T-cell (primary cell): ENCODE data around the gene TSR3. TPM values are rescaled to one million over a fixed set of nuclear protein-coding genes. Genes with fewer than 3 reads are reported as not detected.

Experiments
- ATAC-seq, 4 experiments: fragments of 200-7000 bp in 3 of 4; fragments of 150-1000 bp in 1 of 4; cut with Tn5 transposase; replicated peaks in 1 of 4; 1 replicate in 3 of 4; 2 replicates in 1 of 4; pipeline ENCODE4 v1.10.0; 2021; ENCODE audit warnings: moderate library complexity in 3 of 4, mild to moderate bottlenecking in 2 of 4, moderate number of reproducible peaks in 1 of 4
- CTCF ChIA-PET, 2 donors: fragments of 300-600 bp; sonication (Branson Sonifier 250); formaldehyde crosslinking; loops; one replicate each; lab custom pipeline; 2022; ENCODE audit warnings: antibody characterized with exemption in 2 of 2; lab: Charles Lee
- POLR2A ChIA-PET, 2 donors: fragments of 300-600 bp; sonication (Branson Sonifier 250); formaldehyde crosslinking; loops; one replicate each; lab custom pipeline; 2022; ENCODE audit warnings: antibody characterized with exemption in 2 of 2; lab: Charles Lee
- DNase-seq, 35 experiments: peaks; one replicate each; pipeline versions ENCODE4 v3.0.0 to v3.0.0-alpha.2; 2013 to 2023
- H3K27ac ChIP-seq: one replicate; pipeline ENCODE4 v1.5.1; 2013; ENCODE audit warnings: low read length
- H3K27me3 ChIP-seq, 2 experiments: replicated peaks in 1 of 2; 1 replicate in 1 of 2; 2 replicates in 1 of 2; pipeline versions ENCODE4 v1.6.1 to v1.7.0; 2013; ENCODE audit warnings: low read length in 1 of 2, mixed read lengths in 1 of 2; ENCODE audit not compliant: control insufficient read depth in 2 of 2, insufficient read depth in 2 of 2; ENCODE audit errors: extremely low read depth in 1 of 2
- H3K36me3 ChIP-seq, 2 donors: 1 replicate in 1 of 2; 2 replicates in 1 of 2; pipeline versions ENCODE4 v1.6.1 to v1.7.0; 2013; ENCODE audit warnings: low read length in 1 of 2; ENCODE audit not compliant: control insufficient read depth in 2 of 2, insufficient read depth in 1 of 2; ENCODE audit errors: extremely low read depth in 1 of 2
- H3K4me1 ChIP-seq, 2 experiments: 1 replicate in 1 of 2; 2 replicates in 1 of 2; pipeline versions ENCODE4 v1.6.1 to v1.7.0; 2013; ENCODE audit warnings: low read length in 2 of 2, mixed read lengths in 1 of 2; ENCODE audit not compliant: insufficient read depth in 2 of 2, control insufficient read depth in 1 of 2; ENCODE audit errors: extremely low read depth in 1 of 2
- H3K4me3 ChIP-seq, 2 donors: 1 replicate in 1 of 2; 2 replicates in 1 of 2; pipeline versions ENCODE4 v1.5.1 to v1.7.0; 2013; ENCODE audit warnings: mild to moderate bottlenecking in 2 of 2, low read length in 1 of 2, moderate library complexity in 1 of 2; ENCODE audit not compliant: control insufficient read depth in 1 of 2; ENCODE audit errors: extremely low read depth in 1 of 2
- H3K9me3 ChIP-seq: 2 replicates; pipeline ENCODE4 v1.7.0; 2013
- H3K27ac Mint-ChIP-seq, 2 donors: one replicate each; pipeline ENCODE4 v1.8.0; 2020 to 2021; ENCODE audit warnings: mild to moderate bottlenecking in 2 of 2, mixed read lengths in 2 of 2
- H3K27me3 Mint-ChIP-seq, 2 donors: one replicate each; pipeline ENCODE4 v1.8.0; 2021 to 2022; ENCODE audit warnings: mixed read lengths in 2 of 2
- H3K36me3 Mint-ChIP-seq: one replicate; pipeline ENCODE4 v1.8.0; 2021; ENCODE audit warnings: mixed read lengths
- H3K4me1 Mint-ChIP-seq, 3 donors: one replicate each; pipeline ENCODE4 v1.8.0; 2020 to 2022; ENCODE audit warnings: mixed read lengths in 3 of 3, mild to moderate bottlenecking in 1 of 3
- H3K4me3 Mint-ChIP-seq, 3 donors: one replicate each; pipeline ENCODE4 v1.8.0; 2020 to 2022; ENCODE audit warnings: mild to moderate bottlenecking in 3 of 3, mixed read lengths in 3 of 3, moderate library complexity in 3 of 3
- H3K9me3 Mint-ChIP-seq, 3 donors: one replicate each; pipeline ENCODE4 v1.8.0; 2020 to 2022; ENCODE audit warnings: mixed read lengths in 3 of 3
- WGBS: methylation state at CpG from one replicate; pipeline ENCODE4 v1.1.5; 2013; ENCODE audit warnings: missing lambda C conversion rate; ENCODE audit not compliant: insufficient coverage; 5-methylcytosine and 5-hydroxymethylcytosine counted together
- total RNA-seq, 35 experiments: library from RNA in 6 of 35; stranded (reverse) in 6 of 35; fragments of 120-200 nt in 1 of 35; gene quantifications; one replicate each; pipeline versions ENCODE4 v1.2.1 to v1.2.4 and lab custom pipeline; 2013 to 2026

Gene TSR3
- total RNA-seq, 5 donors from 2014 or later (not counting 1 experiment from before 2014, with no cell fraction given): 25.4 to 53.1 (median 48.1) TPM

- ChIA-PET CTCF (interaction anchor here in 1 of 2 donors (0.7 kb wide), 1 partner anchor 10 kb away, joined by 3 read pairs; no protein-coding TSS in a partner anchor), POLR2A (interaction anchor here in 1 of 2 donors (0.6 kb wide), 1 partner anchor 1182 kb away, joined by 5 read pairs; no protein-coding TSS in a partner anchor)
- 3% methylated on average over 81 of the region's 83 CpGs for WGBS
- ATAC-seq (peak; percentile 67 to 80 (median 76)), DNase-seq (peak in 24 of 35 experiments; percentile 18 to 67 (median 40))
- H3K4me3 ChIP-seq: peak within 1 kb of the TSS; percentile 30 to 33
- peaks cover 5 to 61% of the 10 kb centered on the region in 2 experiments for H3K27me3 ChIP-seq
- H3K4me3 Mint-ChIP-seq: peak within 1 kb of the TSS; percentile 68 to 79 (median 74)
- H3K27me3 Mint-ChIP-seq: peaks cover 4 to 25% of the 10 kb centered on the region in 2 donors
- H3K27ac Mint-ChIP-seq: no peak within 1 kb of the TSS
- H3K36me3 ChIP-seq: no peaks in the 10 kb centered on the region
- H3K9me3 Mint-ChIP-seq: no peaks in the 10 kb centered on the region
- H3K36me3 Mint-ChIP-seq: no peaks in the 10 kb centered on the region
- H3K4me1 ChIP-seq: peaks cover 6 to 55% of the 10 kb centered on the region in 2 experiments
- H3K4me1 Mint-ChIP-seq: peaks cover 6 to 22% (median 18%) of the 10 kb centered on the region in 3 donors
- H3K27ac ChIP-seq: no peak within 1 kb of the TSS
- no peaks in the 10 kb centered on the region for H3K9me3 ChIP-seq
Measured at GRCh38 chr16:1333149-1333812, 18.4 kb downstream of the TSR3 start, which contains the start of gene BAIAP3. Gene BAIAP3, plus strand, starts transcription at chr16:1333645. Its CDS starts 4,905 bp downstream, at chr16:1338550.

GRCh38 chr16:1332618-1333148 lies 19.0 kb downstream of the TSR3 start:
- Mint-ChIP-seq H3K4me1 (peaks cover 6 to 22% (median 18%) of the 10 kb centered on the region in 3 donors), H3K36me3 (no peaks in the 10 kb centered on the region), H3K9me3 (no peaks in the 10 kb centered on the region), H3K27me3 (peaks cover 4 to 25% of the 10 kb centered on the region in 2 donors), H3K4me3 (peak overlapping the region; percentile 68 to 79 (median 74)), H3K27ac (no peak overlapping the region)
- ATAC-seq: peak in 3 of 4 experiments; percentile 3 to 21 (median 7)
- peak overlapping the region in 1 of 2 donors; percentile 30 for H3K4me3 ChIP-seq
- H3K36me3 ChIP-seq: no peaks in the 10 kb centered on the region
- WGBS: 5% methylated on average over 22 of the region's 26 CpGs
- ChIA-PET CTCF (no interaction called here), POLR2A (no interaction called here)
- peaks cover 5 to 61% of the 10 kb centered on the region in 2 experiments for H3K27me3 ChIP-seq
- H3K4me1 ChIP-seq: peaks cover 6 to 50% of the 10 kb centered on the region in 2 experiments
- no peaks in the 10 kb centered on the region for H3K9me3 ChIP-seq
- H3K27ac ChIP-seq: no peak overlapping the region
- peak in 1 of 35 experiments; percentile 20 for DNase-seq

DNA sequence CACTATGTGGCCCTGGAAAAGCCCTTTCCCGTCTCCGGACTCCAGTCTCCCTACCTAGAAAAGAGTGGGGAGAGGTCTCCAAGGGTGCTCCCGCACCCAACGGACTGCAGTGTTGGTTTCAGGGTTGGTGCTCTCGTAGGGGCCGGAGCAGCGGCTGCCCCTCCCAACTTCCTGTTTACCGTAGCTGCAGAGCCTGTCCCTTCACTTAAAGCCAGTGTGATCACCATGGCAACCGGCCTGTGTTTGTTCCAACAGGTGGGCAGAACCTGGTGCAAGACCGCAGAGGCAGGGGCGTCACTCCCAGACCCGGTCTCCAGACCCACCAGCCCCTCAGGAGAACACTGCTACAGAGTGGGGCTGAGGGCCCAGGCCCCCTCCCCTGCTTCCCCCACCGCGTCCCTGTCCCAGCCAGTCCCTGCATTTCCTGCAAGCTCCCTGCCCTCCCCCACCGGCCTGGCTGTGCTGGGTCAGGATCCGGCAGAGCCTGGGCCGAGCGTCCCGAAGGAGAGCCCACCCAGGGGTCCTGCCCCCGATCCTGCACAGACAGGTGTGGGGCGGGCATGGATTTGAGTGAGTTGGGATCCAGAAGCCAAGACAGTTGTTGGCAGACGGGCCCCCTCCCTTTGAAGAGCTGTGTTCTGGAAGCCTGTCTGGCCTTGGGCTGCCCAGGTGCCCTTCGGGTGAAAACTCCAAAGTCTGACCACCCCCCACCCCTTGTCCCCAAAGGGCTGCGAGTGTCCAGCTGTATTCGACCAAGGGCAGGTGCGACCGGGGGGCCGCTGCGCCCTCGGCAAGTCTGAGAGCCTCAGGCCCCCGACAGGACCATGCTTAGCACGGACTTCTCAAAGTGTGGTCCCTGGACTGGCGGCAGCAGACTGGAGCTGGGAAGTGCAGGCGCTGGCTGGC lies 19.7 kb downstream of the TSR3 start:
- CTCF ChIA-PET: no interaction called here

GRCh38 chr16:1330931-1331711 lies 20.6 kb downstream of the TSR3 start:
- H3K27ac Mint-ChIP-seq: peak overlapping the region; percentile 52 to 63
- H3K4me3 ChIP-seq: peak overlapping the region; percentile 30 to 66

More for the DNA sequence above, 19.7 kb downstream of the TSR3 start:
- peaks cover 4 to 25% of the 10 kb centered on the region in 2 donors for H3K27me3 Mint-ChIP-seq
- peak overlapping the region; percentile 68 to 79 (median 74) for H3K4me3 Mint-ChIP-seq
- no peaks in the 10 kb centered on the region for H3K9me3 ChIP-seq
- 10% methylated on average over 21 of the region's 34 CpGs for WGBS
- H3K36me3 Mint-ChIP-seq: no peaks in the 10 kb centered on the region
- POLR2A ChIA-PET: interaction anchor here in 1 of 2 donors (0.6 kb wide), 1 partner anchor 11 kb away, joined by 4 read pairs; no protein-coding TSS in a partner anchor
- ATAC-seq: peak in 3 of 4 experiments; percentile 21 to 28 (median 23)
- peaks cover 0 to 3% of the 10 kb centered on the region in 2 donors for H3K36me3 ChIP-seq
- peaks cover 6 to 22% (median 18%) of the 10 kb centered on the region in 3 donors for H3K4me1 Mint-ChIP-seq
- H3K4me3 ChIP-seq: peak overlapping the region; percentile 30 to 66
- H3K27ac ChIP-seq: peak overlapping the region; percentile 72
- DNase-seq: peak in 32 of 35 experiments; percentile 10 to 70 (median 48)
- peak overlapping the region; percentile 52 to 63 for H3K27ac Mint-ChIP-seq
- H3K27me3 ChIP-seq: peaks cover 5 to 57% of the 10 kb centered on the region in 2 experiments
- no peaks in the 10 kb centered on the region for H3K9me3 Mint-ChIP-seq
- H3K4me1 ChIP-seq: peaks cover 6 to 49% of the 10 kb centered on the region in 2 experiments

GRCh38 chr16:1330260-1330914 lies 21.3 kb downstream of the TSR3 start:
- Mint-ChIP-seq H3K9me3 (no peaks in the 10 kb centered on the region), H3K4me1 (peaks cover 6 to 22% (median 18%) of the 10 kb centered on the region in 3 donors), H3K27me3 (peaks cover 4 to 24% of the 10 kb centered on the region in 2 donors), H3K36me3 (peaks cover 4% of the 10 kb centered on the region), H3K4me3 (no peak overlapping the region), H3K27ac (no peak overlapping the region)
- no peaks in the 10 kb centered on the region for H3K9me3 ChIP-seq
- H3K36me3 ChIP-seq: peaks cover 1 to 4% of the 10 kb centered on the region in 2 donors
- H3K4me3 ChIP-seq: no peak overlapping the region
- DNase-seq (no peak), ATAC-seq (no peak)
- 87% methylated on average over 15 of the region's 17 CpGs for WGBS
- peaks cover 5 to 46% of the 10 kb centered on the region in 2 experiments for H3K27me3 ChIP-seq
- H3K4me1 ChIP-seq: peaks cover 6 to 42% of the 10 kb centered on the region in 2 experiments
- ChIA-PET POLR2A (interaction anchor here in 1 of 2 donors (0.6 kb wide), 1 partner anchor 875 kb away, joined by 3 read pairs; no protein-coding TSS in a partner anchor), CTCF (interaction anchor here (0.6 to 0.7 kb wide), 2 partner anchors 19 to 22 kb away, joined by 3 to 7 read pairs; no protein-coding TSS in a partner anchor)
- no peak overlapping the region for H3K27ac ChIP-seq

More at GRCh38 chr16:1330931-1331711, 20.6 kb downstream of the TSR3 start:
- peak overlapping the region; percentile 72 for H3K27ac ChIP-seq
- DNase-seq (no peak), ATAC-seq (no peak)
- ChIA-PET CTCF (interaction anchor here (0.6 to 0.7 kb wide), 2 partner anchors 20 to 22 kb away, joined by 3 to 7 read pairs; no protein-coding TSS in a partner anchor), POLR2A (interaction anchor here in 1 of 2 donors (0.6 kb wide), 1 partner anchor 875 kb away, joined by 3 read pairs; no protein-coding TSS in a partner anchor)
- H3K4me1 ChIP-seq: peaks cover 6 to 49% of the 10 kb centered on the region in 2 experiments
- Mint-ChIP-seq H3K4me1 (peaks cover 6 to 22% (median 18%) of the 10 kb centered on the region in 3 donors), H3K9me3 (no peaks in the 10 kb centered on the region), H3K4me3 (peak overlapping the region; percentile 54 to 79 (median 64)), H3K36me3 (peaks cover 4% of the 10 kb centered on the region), H3K27me3 (peaks cover 4 to 24% of the 10 kb centered on the region in 2 donors)
- H3K36me3 ChIP-seq: peaks cover 0 to 3% of the 10 kb centered on the region in 2 donors
- WGBS: 75% methylated on average over 13 of the region's 22 CpGs
- peaks cover 5 to 53% of the 10 kb centered on the region in 2 experiments for H3K27me3 ChIP-seq
- no peaks in the 10 kb centered on the region for H3K9me3 ChIP-seq
